Caco-2 (cell line): ENCODE data around the gene EME1. TPM values are rescaled to one million over a fixed set of nuclear protein-coding genes. Genes with fewer than 3 reads are reported as not detected.
A peak's percentile ranks its signal among the peaks of the same experiment; 100 is the strongest.

ENCODE experiments used
- BruUV-seq: library from RNA; stranded (reverse); fragments of 400-500 nt; replicated peaks from 2 replicates; lab custom pipeline; 2021; lab: Mats Ljungman, UMichigan
- CTCF ChIA-PET: fragments of 300-600 bp; sonication (Branson Sonifier 250); formaldehyde crosslinking; loops from one replicate; lab custom pipeline; 2022; ENCODE audit warnings: antibody characterized with exemption; lab: Charles Lee
- POLR2A ChIA-PET: fragments of 300-600 bp; sonication (Branson Sonifier 250); formaldehyde crosslinking; loops from one replicate; lab custom pipeline; 2022; ENCODE audit warnings: antibody characterized with exemption; lab: Charles Lee
- DNase-seq, 2 experiments: peaks; one replicate each; pipeline versions ENCODE4 v3.0.0 to v3.0.0-alpha.2; 2020 to 2022
- H3K27me3 ChIP-seq: replicated peaks from 2 replicates; pipeline ENCODE4 v1.6.0; 2011; ENCODE audit warnings: low read length; ENCODE audit not compliant: control insufficient read depth, insufficient read depth
- H3K36me3 ChIP-seq: 2 replicates; pipeline ENCODE4 v1.5.1; 2011; ENCODE audit warnings: low read length; ENCODE audit not compliant: control insufficient read depth, insufficient read depth
- H3K4me1 ChIP-seq: fragments of 250-450 bp; sonication (Bioruptor Pico); 2 replicates; pipeline ENCODE4 v1.5.1; 2020; ENCODE audit warnings: mild to moderate bottlenecking
- H3K4me3 ChIP-seq: 2 replicates; pipeline ENCODE4 v1.5.1; 2011; ENCODE audit warnings: low read depth, mild to moderate bottlenecking, control low read depth, low read length
- H3K9me3 ChIP-seq: fragments of 250-450 bp; sonication (Bioruptor Pico); 2 replicates; pipeline ENCODE4 v1.5.1; 2020; ENCODE audit warnings: mild to moderate bottlenecking, moderate library complexity
- H3K27ac Mint-ChIP-seq: one replicate; pipeline ENCODE4 v1.8.0; 2022; ENCODE audit warnings: mixed read lengths; ENCODE audit not compliant: unreplicated experiment
- H3K27me3 Mint-ChIP-seq: one replicate; pipeline ENCODE4 v1.8.0; 2022; ENCODE audit warnings: mixed read lengths; ENCODE audit not compliant: insufficient read depth, unreplicated experiment
- H3K36me3 Mint-ChIP-seq: one replicate; pipeline ENCODE4 v1.8.0; 2022; ENCODE audit warnings: mild to moderate bottlenecking, mixed read lengths; ENCODE audit not compliant: insufficient read depth, unreplicated experiment
- H3K4me1 Mint-ChIP-seq: one replicate; pipeline ENCODE4 v1.8.0; 2022; ENCODE audit warnings: low read depth, mixed read lengths; ENCODE audit not compliant: unreplicated experiment
- H3K4me3 Mint-ChIP-seq: one replicate; pipeline ENCODE4 v1.8.0; 2022; ENCODE audit warnings: mild to moderate bottlenecking, moderate library complexity, mixed read lengths; ENCODE audit not compliant: unreplicated experiment
- H3K9me3 Mint-ChIP-seq: one replicate; pipeline ENCODE4 v1.8.0; 2022; ENCODE audit warnings: mixed read lengths; ENCODE audit not compliant: unreplicated experiment
- CTCF ChIP-seq, 2 experiments: fragments of 200-600 bp in 1 of 2; IDR thresholded peaks; 1 replicate in 1 of 2; 2 replicates in 1 of 2; pipeline versions ENCODE4 v1.5.1 to v1.8.0; 2011 to 2022; ENCODE audit warnings: antibody characterized with exemption in 1 of 2, control low read depth in 1 of 2, inconsistent platforms in 1 of 2, low read depth in 1 of 2, low read length in 1 of 2, mild to moderate bottlenecking in 1 of 2, moderate library complexity in 1 of 2; ENCODE audit not compliant: insufficient read depth in 1 of 2, severe bottlenecking in 1 of 2, unreplicated experiment in 1 of 2
- intact Hi-C: fragments of 100-400 bp; cut with micrococcal nuclease; formaldehyde crosslinking; loops from one replicate; pipeline ENCODE4 v1.10.0; 2022; ENCODE audit not compliant: unreplicated experiment
- total RNA-seq: library from RNA; stranded (reverse); gene quantifications from 2 replicates; pipeline ENCODE4 v1.2.3, GENCODE V29; 2022

EME1 gene
- total RNA-seq, 1 experiment from 2014 or later, result 48.5 TPM

- H3K36me3 Mint-ChIP-seq, result peaks cover 74% of the 10 kb centered on the region
- no peak for DNase-seq
- no peaks in the 10 kb centered on the region for H3K9me3 Mint-ChIP-seq
- no peaks in the 10 kb centered on the region for H3K27me3 ChIP-seq
- intact Hi-C loops, result no loop called here
- H3K27me3 Mint-ChIP-seq, result no peaks in the 10 kb centered on the region
- peaks cover 21% of the 10 kb centered on the region for H3K36me3 ChIP-seq
- H3K4me1 Mint-ChIP-seq, result peaks cover 12% of the 10 kb centered on the region
- no peak overlapping the region for H3K4me3 ChIP-seq
- CTCF ChIA-PET, result interaction anchor here (0.7 kb wide), 3 partner anchors 25 to 287 kb away, joined by 3 to 9 read pairs (median 3); no protein-coding TSS in a partner anchor
- H3K4me1 ChIP-seq, result peaks cover 5% of the 10 kb centered on the region; the same call in 1 of the 2 replicates
- H3K27ac Mint-ChIP-seq, result peak overlapping the region; percentile 48
- peak overlapping the region; percentile 76 for H3K4me3 Mint-ChIP-seq
- peaks cover 4% of the 10 kb centered on the region; the same call in 1 of the 2 replicates for H3K9me3 ChIP-seq
- TF ChIP-seq CTCF (IDR thresholded peaks at IDR 0.05; ENCODE audit: insufficient read depth in 1 of 2, low read depth in 1 of 2, low read length in 1 of 2, severe bottlenecking in 1 of 2, unreplicated experiment in 1 of 2), result no peak
- BruUV-seq, result no TSS peak
- POLR2A ChIA-PET, result interaction anchor here (0.6 kb wide), 1 partner anchor 12 kb away, joined by 3 read pairs; no protein-coding TSS in a partner anchor
These were observed 21.7 kb downstream of the EME1 start for GRCh38 chr17:50394711-50395110.

GRCh38 chr17:50396261-50397110 is 23.5 kb downstream of the EME1 start:
- Mint-ChIP-seq H3K4me3 (peak overlapping the region; percentile 76), H3K27me3 (no peaks in the 10 kb centered on the region), H3K4me1 (peaks cover 12% of the 10 kb centered on the region), H3K9me3 (no peaks in the 10 kb centered on the region), H3K36me3 (peaks cover 57% of the 10 kb centered on the region), H3K27ac (peak overlapping the region; percentile 71)
- CTCF ChIA-PET, result interaction anchor here (0.6 to 3.6 kb wide), 57 partner anchors 8 to 496 kb away, joined by 3 to 67 read pairs (median 4); partner anchors contain the start of genes ACSF2, CACNA1G, EME1 and EPN3
- Histone ChIP-seq H3K4me3 (peak overlapping the region; percentile 72), H3K4me1 (peaks cover 5% of the 10 kb centered on the region; the same call in 1 of the 2 replicates), H3K36me3 (peaks cover 20% of the 10 kb centered on the region), H3K9me3 (peaks cover 4% of the 10 kb centered on the region; the same call in 1 of the 2 replicates), H3K27me3 (no peaks in the 10 kb centered on the region)
- TF ChIP-seq CTCF (IDR thresholded peaks at IDR 0.05; ENCODE audit: insufficient read depth in 1 of 2, low read depth in 1 of 2, low read length in 1 of 2, severe bottlenecking in 1 of 2, unreplicated experiment in 1 of 2), result no peak
- peak; percentile 62 to 68 for DNase-seq
- POLR2A ChIA-PET, result interaction anchor here (0.5 to 2.8 kb wide), 30 partner anchors 8 to 633 kb away, joined by 3 to 17 read pairs (median 4); partner anchors contain the start of genes ACSF2, EME1, FAM117A and LUC7L3
- intact Hi-C loops, result loop anchor here (1.0 to 2.0 kb wide), 4 partner anchors 31 to 196 kb away; partner anchors contain the start of gene XYLT2
- BruUV-seq, result no TSS peak
